PC-3 (cell line): ENCODE data around the gene SPINK9.

Experiments
- EZH2 ChIP-seq: fragments of 300-600 bp; sonication (generic); IDR thresholded peaks from one replicate; pipeline ENCODE4 v1.6.1; 2017; ENCODE audit warnings: antibody characterized with exemption, mild to moderate bottlenecking, low read length; ENCODE audit not compliant: unreplicated experiment
- TF ChIP-seq, protein P1 (sequence below): fragments of 300-600 bp; sonication (generic); conservative IDR thresholded peaks from 2 replicates; pipeline ENCODE4 v1.5.1; 2017; ENCODE audit warnings: antibody characterized with exemption, low read depth, mild to moderate bottlenecking, low read length

DNA sequence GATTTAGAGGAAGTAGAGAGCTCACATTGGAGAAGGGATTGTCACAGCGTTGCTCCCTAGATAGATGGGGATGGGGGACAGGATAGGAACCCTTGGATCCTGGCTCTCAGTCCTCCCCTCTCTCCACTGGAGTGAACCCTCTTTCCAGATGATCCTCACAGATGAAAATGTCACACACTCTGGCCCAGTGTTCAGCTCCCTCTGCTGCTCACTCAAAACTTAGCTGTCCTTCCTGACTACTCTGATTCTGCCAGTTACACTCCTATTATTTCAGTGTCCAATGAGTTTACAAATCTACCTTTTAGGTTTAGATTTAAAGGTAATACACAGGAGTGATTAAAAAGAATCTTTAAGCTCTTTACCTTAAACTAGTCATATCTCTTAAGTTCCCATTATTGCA is 28.9 kb upstream of the SPINK9 start:
- TF ChIP-seq, protein P1, sequence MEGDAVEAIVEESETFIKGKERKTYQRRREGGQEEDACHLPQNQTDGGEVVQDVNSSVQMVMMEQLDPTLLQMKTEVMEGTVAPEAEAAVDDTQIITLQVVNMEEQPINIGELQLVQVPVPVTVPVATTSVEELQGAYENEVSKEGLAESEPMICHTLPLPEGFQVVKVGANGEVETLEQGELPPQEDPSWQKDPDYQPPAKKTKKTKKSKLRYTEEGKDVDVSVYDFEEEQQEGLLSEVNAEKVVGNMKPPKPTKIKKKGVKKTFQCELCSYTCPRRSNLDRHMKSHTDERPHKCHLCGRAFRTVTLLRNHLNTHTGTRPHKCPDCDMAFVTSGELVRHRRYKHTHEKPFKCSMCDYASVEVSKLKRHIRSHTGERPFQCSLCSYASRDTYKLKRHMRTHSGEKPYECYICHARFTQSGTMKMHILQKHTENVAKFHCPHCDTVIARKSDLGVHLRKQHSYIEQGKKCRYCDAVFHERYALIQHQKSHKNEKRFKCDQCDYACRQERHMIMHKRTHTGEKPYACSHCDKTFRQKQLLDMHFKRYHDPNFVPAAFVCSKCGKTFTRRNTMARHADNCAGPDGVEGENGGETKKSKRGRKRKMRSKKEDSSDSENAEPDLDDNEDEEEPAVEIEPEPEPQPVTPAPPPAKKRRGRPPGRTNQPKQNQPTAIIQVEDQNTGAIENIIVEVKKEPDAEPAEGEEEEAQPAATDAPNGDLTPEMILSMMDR = peak; percentile 55
- no peak for TF ChIP-seq EZH2
